CD8-positive, alpha-beta memory T cell (primary cell): ENCODE results near the gene CRTC2. TPM values are rescaled to one million over a fixed set of nuclear protein-coding genes. Genes with fewer than 3 reads are reported as not detected.
"Not testable (repeated sequence)": the region's sequence is repeated elsewhere in the genome, so short reads cannot be mapped to it uniquely, and the experiment has no call there.

Source experiments
- CTCF ChIA-PET: fragments of 350-600 bp; sonication (Branson Sonifier 250); formaldehyde crosslinking; loops from one replicate; lab custom pipeline; 2021; ENCODE audit warnings: antibody characterized with exemption; lab: Charles Lee
- POLR2A ChIA-PET: fragments of 350-600 bp; sonication (Branson Sonifier 250); formaldehyde crosslinking; loops from one replicate; lab custom pipeline; 2021; ENCODE audit warnings: antibody characterized with exemption; lab: Charles Lee
- DNase-seq, 5 donors: peaks; one replicate each; pipeline versions ENCODE4 v3.0.0 to v3.0.0-alpha.2; 2020 to 2022; ENCODE audit warnings: mixed read lengths in 1 of 5
- H3K27ac ChIP-seq: one replicate; pipeline ENCODE4 v1.7.0; 2013; ENCODE audit warnings: low read depth, mild to moderate bottlenecking, low read length, moderate library complexity
- H3K27me3 ChIP-seq: 2 replicates; pipeline ENCODE4 v1.7.0; 2013; ENCODE audit warnings: low read length, mild to moderate bottlenecking; ENCODE audit not compliant: insufficient read depth, poor library complexity, severe bottlenecking
- H3K36me3 ChIP-seq: 2 replicates; pipeline ENCODE4 v1.7.0; 2013; ENCODE audit warnings: mild to moderate bottlenecking, low read length, moderate library complexity; ENCODE audit not compliant: insufficient read depth
- H3K4me1 ChIP-seq: 2 replicates; pipeline ENCODE4 v1.7.0; 2013; ENCODE audit warnings: mild to moderate bottlenecking, low read length, moderate library complexity; ENCODE audit not compliant: insufficient read depth
- H3K4me3 ChIP-seq: 2 replicates; pipeline ENCODE4 v1.7.0; 2013; ENCODE audit warnings: mild to moderate bottlenecking, low read length
- H3K9me3 ChIP-seq: 2 replicates; pipeline ENCODE4 v1.7.0; 2013; ENCODE audit warnings: mild to moderate bottlenecking, low read length
- H3K27ac Mint-ChIP-seq, 8 donors: one replicate each; pipeline ENCODE4 v1.8.0; 2020 to 2021; ENCODE audit warnings: mixed read lengths in 8 of 8, mild to moderate bottlenecking in 6 of 8, inconsistent platforms in 3 of 8, moderate library complexity in 3 of 8
- H3K27me3 Mint-ChIP-seq, 2 donors: one replicate each; pipeline ENCODE4 v1.8.0; 2020 to 2021; ENCODE audit warnings: mixed read lengths in 2 of 2, mild to moderate bottlenecking in 1 of 2, moderate library complexity in 1 of 2
- H3K36me3 Mint-ChIP-seq, 3 donors: one replicate each; pipeline ENCODE4 v1.8.0; 2020 to 2021; ENCODE audit warnings: mixed read lengths in 3 of 3, inconsistent platforms in 1 of 3, mild to moderate bottlenecking in 1 of 3
- H3K4me1 Mint-ChIP-seq, 3 donors: one replicate each; pipeline ENCODE4 v1.8.0; 2020 to 2021; ENCODE audit warnings: mixed read lengths in 3 of 3, inconsistent platforms in 1 of 3, mild to moderate bottlenecking in 1 of 3
- H3K4me3 Mint-ChIP-seq, 7 donors: one replicate each; pipeline ENCODE4 v1.8.0; 2020 to 2021; ENCODE audit warnings: mixed read lengths in 7 of 7, mild to moderate bottlenecking in 6 of 7, moderate library complexity in 4 of 7, inconsistent platforms in 2 of 7
- H3K9me3 Mint-ChIP-seq, 5 donors: one replicate each; pipeline ENCODE4 v1.8.0; 2020 to 2022; ENCODE audit warnings: mixed read lengths in 5 of 5, mild to moderate bottlenecking in 3 of 5, moderate library complexity in 2 of 5, inconsistent platforms in 1 of 5
- polyA plus RNA-seq: library from polyadenylated mRNA; unstranded; fragments of 300-500 nt; fragmentation: Illumina TruSeq; gene quantifications from one replicate; pipeline ENCODE4 v1.2.3, GENCODE V29; 2021
- total RNA-seq, 2 experiments: library from RNA; stranded (reverse); gene quantifications; one replicate each; pipeline ENCODE4 v1.2.3, GENCODE V29; 2021

CRTC2 gene
- total and polyA plus RNA-seq, 3 experiments from 2014 or later, result 38.9 to 63.2 (median 53.9) TPM

DNA sequence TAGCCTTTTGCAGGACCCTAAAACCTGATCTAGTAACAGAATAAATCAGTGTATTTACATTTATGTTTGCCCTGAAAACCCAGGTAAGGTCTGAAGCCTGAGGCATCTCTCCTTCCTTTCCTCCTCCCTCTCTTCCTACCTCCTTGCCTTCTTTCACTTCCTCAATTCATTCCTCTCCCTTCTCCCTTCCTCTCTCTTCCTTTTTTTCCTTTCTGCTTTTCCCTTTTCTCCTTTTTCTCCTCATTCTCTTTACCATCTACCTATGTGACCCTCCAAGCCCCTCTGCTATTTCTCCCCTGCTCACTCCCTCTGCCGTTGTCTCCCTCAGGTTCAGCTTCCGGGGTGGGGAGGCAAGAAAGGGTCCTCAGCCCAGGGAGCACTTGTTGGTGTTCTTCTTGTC, 23.3 kb upstream of the CRTC2 start:
- peaks cover 12% of the 10 kb centered on the region for H3K4me1 ChIP-seq
- H3K36me3 ChIP-seq, H3K4me3 ChIP-seq, H3K27ac Mint-ChIP-seq, DNase-seq, POLR2A ChIA-PET, H3K27ac ChIP-seq, H3K4me3 Mint-ChIP-seq, H3K9me3 Mint-ChIP-seq, H3K27me3 ChIP-seq, H3K9me3 ChIP-seq: not testable (repeated sequence)
- H3K36me3 Mint-ChIP-seq, result peaks cover 0 to 11% (median 0%) of the 10 kb centered on the region in 3 donors
- CTCF ChIA-PET, result interaction anchor here (0.6 kb wide), 1 partner anchor 161 kb away, joined by 3 read pairs; no protein-coding TSS in a partner anchor
- peaks cover 11 to 12% of the 10 kb centered on the region in 2 donors for H3K27me3 Mint-ChIP-seq
- H3K4me1 Mint-ChIP-seq, result peaks cover 19 to 24% (median 20%) of the 10 kb centered on the region in 3 donors

DNA sequence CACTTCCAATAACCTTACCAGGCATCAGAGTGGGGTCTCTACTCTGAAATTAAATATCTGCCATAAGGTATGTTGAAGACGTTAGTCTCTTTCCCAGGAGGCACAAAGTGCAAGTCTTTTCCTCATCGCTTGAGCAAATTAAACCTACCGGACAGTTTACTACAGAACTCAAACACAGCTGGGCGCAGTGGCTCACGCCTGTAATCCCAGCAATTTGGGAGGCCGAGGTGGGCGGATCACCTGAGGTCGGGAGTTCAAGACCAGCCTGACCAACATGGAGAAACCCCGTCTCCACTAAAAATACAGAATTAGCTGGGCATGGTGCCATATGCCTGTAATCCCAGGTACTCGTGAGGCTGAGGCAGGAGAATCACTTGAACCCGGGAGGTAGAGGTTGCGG, 20.7 kb upstream of the CRTC2 start:
- peak overlapping the region in 4 of 8 donors; percentile 81 to 96 (median 86) for H3K27ac Mint-ChIP-seq
- not testable (repeated sequence) for H3K9me3 ChIP-seq, H3K4me3 ChIP-seq, H3K27me3 ChIP-seq, H3K27me3 Mint-ChIP-seq, H3K9me3 Mint-ChIP-seq, DNase-seq
- peak overlapping the region in 6 of 7 donors; percentile 56 to 98 (median 98) for H3K4me3 Mint-ChIP-seq
- H3K27ac ChIP-seq, result peak overlapping the region; percentile 88
- H3K4me1 Mint-ChIP-seq, result peaks cover 28 to 35% (median 28%) of the 10 kb centered on the region in 3 donors
- POLR2A ChIA-PET, result interaction anchor here (3.0 to 5.1 kb wide), 2 partner anchors 12 kb away, joined by 40 to 58 read pairs; partner anchors contain the start of genes CREB3L4 and RPS27
- peaks cover 18% of the 10 kb centered on the region for H3K36me3 ChIP-seq
- peaks cover 18% of the 10 kb centered on the region for H3K4me1 ChIP-seq
- H3K36me3 Mint-ChIP-seq, result peaks cover 0 to 34% (median 6%) of the 10 kb centered on the region in 3 donors
- CTCF ChIA-PET, result interaction anchor here (3.5 to 5.5 kb wide), 3 partner anchors 8 to 33 kb away, joined by 21 to 40 read pairs (median 37); partner anchors contain the start of genes CREB3L4, DENND4B and RAB13

DNA sequence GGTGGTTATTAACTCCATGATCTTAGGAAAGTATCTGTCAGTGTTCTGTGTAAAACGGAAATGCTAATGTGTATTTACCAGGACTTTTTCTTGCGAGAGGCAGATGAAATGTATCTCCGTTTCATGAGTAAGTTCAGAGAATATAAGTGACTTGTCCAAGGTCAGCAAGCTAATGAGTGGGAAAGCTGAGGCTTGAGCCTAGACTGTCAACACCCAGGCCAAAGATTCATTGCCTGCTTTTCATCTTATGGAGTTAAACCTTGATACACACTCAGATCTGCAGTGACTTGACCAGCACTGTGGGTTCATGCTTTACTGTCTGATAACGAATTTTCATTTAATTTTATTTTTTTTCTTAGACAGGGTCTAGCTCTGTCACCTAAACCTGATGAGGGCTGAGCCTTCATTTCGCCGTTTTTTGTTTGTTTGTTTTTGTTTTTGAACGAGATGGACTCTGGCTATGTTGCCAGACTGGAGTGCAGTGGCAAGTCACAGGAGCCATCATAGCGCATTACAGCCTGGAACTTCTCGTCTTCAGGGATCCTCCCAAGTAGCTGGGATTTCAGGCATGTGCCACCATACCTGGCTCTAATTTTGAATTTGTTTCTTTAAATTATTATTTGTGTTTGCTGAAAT, 20.0 kb upstream of the CRTC2 start:
- ChIA-PET CTCF (interaction anchor here (1.3 to 5.5 kb wide), 7 partner anchors 9 to 181 kb away, joined by 4 to 40 read pairs (median 6); partner anchors contain the start of genes CREB3L4, CRTC2, DENND4B and RAB13), POLR2A (interaction anchor here (0.8 to 5.1 kb wide), 8 partner anchors 8 to 307 kb away, joined by 3 to 58 read pairs (median 11); partner anchors contain the start of genes CREB3L4, DENND4B, GATAD2B and RAB13)
- Mint-ChIP-seq H3K27ac (peak overlapping the region; percentile 88 to 100 (median 95)), H3K4me3 (peak overlapping the region; percentile 91 to 99 (median 98)), H3K27me3 (peaks cover 0 to 3% of the 10 kb centered on the region in 2 donors), H3K36me3 (peaks cover 0 to 41% (median 7%) of the 10 kb centered on the region in 3 donors), H3K4me1 (peaks cover 28 to 37% (median 29%) of the 10 kb centered on the region in 3 donors), H3K9me3 (no peaks in the 10 kb centered on the region)
- H3K9me3 ChIP-seq, result no peaks in the 10 kb centered on the region
- H3K27ac ChIP-seq, result peak overlapping the region; percentile 88
- DNase-seq, result no peak
- H3K36me3 ChIP-seq, result peaks cover 25% of the 10 kb centered on the region
- H3K4me3 ChIP-seq, result peak overlapping the region; percentile 93
- peaks cover 18% of the 10 kb centered on the region for H3K4me1 ChIP-seq
- H3K27me3 ChIP-seq, result no peaks in the 10 kb centered on the region

DNA sequence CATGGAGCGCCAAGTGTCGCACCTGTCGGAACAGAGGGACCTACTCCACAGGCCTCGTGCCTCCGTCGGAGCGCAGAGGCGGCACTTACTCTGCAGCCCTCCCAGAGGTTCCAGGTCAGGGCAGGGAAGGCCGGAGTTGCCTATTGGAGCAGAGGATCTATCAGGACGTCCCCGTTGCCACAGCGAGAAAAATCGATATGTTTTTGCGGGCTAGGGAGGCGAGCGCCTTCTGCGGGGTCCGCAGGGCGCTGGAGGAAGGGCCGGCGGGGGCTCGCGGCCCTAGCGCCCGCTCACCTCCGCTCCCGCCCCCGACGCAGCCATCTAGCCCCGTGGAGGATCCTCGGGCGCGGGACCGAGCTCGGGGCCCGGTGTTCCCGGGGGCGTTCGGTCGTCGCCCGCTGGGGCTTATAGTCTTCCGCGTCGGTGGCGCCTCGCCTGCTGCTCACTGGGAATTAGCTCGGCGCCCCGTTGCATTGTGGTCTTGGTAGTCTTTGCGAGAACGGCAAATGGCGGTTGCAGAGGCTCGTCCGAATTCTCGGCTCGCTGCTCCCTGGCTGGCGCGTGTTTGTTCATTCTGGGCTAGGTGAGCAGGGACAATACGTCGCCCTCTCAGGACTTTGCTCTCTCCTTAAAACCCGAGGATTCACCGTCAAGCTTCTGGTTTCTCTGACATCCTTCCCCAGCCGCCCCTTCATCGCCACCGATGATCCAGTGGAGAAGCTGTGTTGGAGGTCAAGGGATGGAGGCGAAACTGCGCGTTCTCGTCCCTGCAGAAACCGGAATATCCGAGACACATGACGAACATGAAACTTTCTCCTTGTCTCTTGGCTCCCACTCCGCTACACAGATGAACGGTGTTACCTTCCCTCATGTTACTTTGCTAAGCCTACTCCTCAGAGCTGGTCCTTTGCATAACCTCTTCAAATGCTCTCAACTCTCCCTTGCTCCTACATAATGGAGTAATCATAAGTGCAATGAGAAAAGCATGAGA, 19.1 kb upstream of the CRTC2 start, which contains the start of gene JTB:
JTB (minus strand) TSS at position 425 of the 991 bp plus-strand sequence; CDS start at position 3, 422 bp downstream.
- Histone ChIP-seq H3K36me3 (peaks cover 26% of the 10 kb centered on the region), H3K9me3 (no peaks in the 10 kb centered on the region), H3K4me1 (peaks cover 18% of the 10 kb centered on the region), H3K4me3 (peak within 1 kb of the TSS; percentile 93), H3K27ac (peak within 1 kb of the TSS; percentile 88), H3K27me3 (no peaks in the 10 kb centered on the region)
- POLR2A ChIA-PET, result interaction anchor here (0.5 to 5.1 kb wide), 16 partner anchors 9 to 1586 kb away, joined by 3 to 58 read pairs (median 4); partner anchors contain the start of genes CREB3L4, CRTC2, DENND4B and GATAD2B
- H3K4me3 Mint-ChIP-seq, result peak within 1 kb of the TSS; percentile 91 to 99 (median 98)
- peaks cover 0 to 50% (median 10%) of the 10 kb centered on the region in 3 donors for H3K36me3 Mint-ChIP-seq
- DNase-seq, result peak; percentile 74 to 90 (median 81)
- CTCF ChIA-PET, result interaction anchor here (1.2 to 5.5 kb wide), 9 partner anchors 9 to 406 kb away, joined by 3 to 40 read pairs (median 6); partner anchors contain the start of genes CREB3L4, CRTC2, DENND4B and RAB13
- peak within 1 kb of the TSS; percentile 88 to 100 (median 96) for H3K27ac Mint-ChIP-seq
- H3K27me3 Mint-ChIP-seq, result peaks cover 0 to 1% of the 10 kb centered on the region in 2 donors
- peaks cover 28 to 39% (median 30%) of the 10 kb centered on the region in 3 donors for H3K4me1 Mint-ChIP-seq
- H3K9me3 Mint-ChIP-seq, result no peaks in the 10 kb centered on the region

DNA sequence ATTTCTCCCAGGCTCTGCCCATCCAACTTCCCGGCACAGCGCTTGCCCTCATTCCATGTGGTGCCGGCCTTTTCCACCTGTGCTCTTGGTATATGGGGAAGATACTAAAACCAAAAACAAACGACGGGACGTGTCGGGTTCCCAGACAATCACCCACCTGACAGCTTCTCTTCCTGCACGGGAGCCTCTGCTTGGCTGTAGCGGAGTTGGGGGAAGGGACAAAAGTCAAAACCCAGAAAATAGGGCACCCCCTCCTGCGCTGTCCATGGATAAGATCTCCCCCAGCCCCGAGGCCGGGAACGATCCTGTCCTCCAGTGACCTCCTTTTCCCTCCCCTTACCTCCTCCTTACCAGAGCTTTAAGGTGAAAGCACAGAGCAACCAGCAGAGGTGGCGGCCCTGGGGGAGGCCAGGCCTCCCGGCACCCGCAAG, 18.4 kb upstream of the CRTC2 start:
- Mint-ChIP-seq H3K27me3 (peaks cover 0 to 1% of the 10 kb centered on the region in 2 donors), H3K4me3 (peak overlapping the region; percentile 91 to 99 (median 98)), H3K4me1 (peaks cover 31 to 46% (median 33%) of the 10 kb centered on the region in 3 donors), H3K9me3 (no peaks in the 10 kb centered on the region), H3K27ac (peak overlapping the region; percentile 88 to 99 (median 96)), H3K36me3 (peaks cover 0 to 51% (median 10%) of the 10 kb centered on the region in 3 donors)
- Histone ChIP-seq H3K27me3 (no peaks in the 10 kb centered on the region), H3K4me3 (peak overlapping the region; percentile 93), H3K27ac (peak overlapping the region; percentile 88), H3K4me1 (peaks cover 18% of the 10 kb centered on the region), H3K36me3 (peaks cover 26% of the 10 kb centered on the region), H3K9me3 (no peaks in the 10 kb centered on the region)
- no peak for DNase-seq
- CTCF ChIA-PET, result interaction anchor here (1.2 to 5.5 kb wide), 8 partner anchors 9 to 405 kb away, joined by 3 to 40 read pairs (median 8); partner anchors contain the start of genes CREB3L4, CRTC2, DENND4B and RAB13
- POLR2A ChIA-PET, result interaction anchor here (1.0 to 5.1 kb wide), 13 partner anchors 10 to 193 kb away, joined by 3 to 58 read pairs (median 5); partner anchors contain the start of genes CREB3L4, CRTC2, DENND4B and GATAD2B

DNA sequence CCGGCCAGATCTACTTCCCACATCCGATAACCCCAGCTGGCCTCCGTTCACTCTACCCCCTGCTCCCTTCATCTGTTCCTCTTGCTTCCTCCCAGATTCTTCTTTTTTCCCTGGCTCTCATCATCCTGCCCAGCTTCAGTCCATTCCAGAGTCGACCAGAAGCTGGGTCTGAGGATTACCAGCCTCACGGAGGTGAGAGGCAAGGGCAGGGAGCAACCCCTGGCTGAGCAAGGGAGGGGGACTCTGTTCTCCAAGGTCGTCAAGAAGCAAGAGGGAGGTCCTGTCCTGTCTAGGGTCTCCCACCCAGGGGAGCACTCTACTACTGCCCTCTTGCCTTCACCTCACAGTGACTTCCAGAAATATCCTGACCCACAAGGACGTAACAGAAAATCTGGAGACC, 15.1 kb upstream of the CRTC2 start:
- H3K27me3 Mint-ChIP-seq, result no peaks in the 10 kb centered on the region
- POLR2A ChIA-PET, result interaction anchor here (0.6 to 1.7 kb wide), 3 partner anchors 10 to 178 kb away, joined by 3 to 4 read pairs (median 3); partner anchors contain the start of genes DENND4B and SLC39A1
- H3K36me3 Mint-ChIP-seq, result peaks cover 0 to 51% (median 10%) of the 10 kb centered on the region in 3 donors
- peaks cover 28 to 52% (median 31%) of the 10 kb centered on the region in 3 donors for H3K4me1 Mint-ChIP-seq
- H3K4me1 ChIP-seq, result peaks cover 17% of the 10 kb centered on the region
- H3K27ac ChIP-seq, result no peak overlapping the region
- no peak overlapping the region for H3K4me3 ChIP-seq
- H3K27me3 ChIP-seq, result no peaks in the 10 kb centered on the region
- peak overlapping the region in 5 of 8 donors; percentile 11 to 91 (median 47) for H3K27ac Mint-ChIP-seq
- DNase-seq, result no peak
- H3K4me3 Mint-ChIP-seq, result peak overlapping the region in 1 of 7 donors; percentile 84
- H3K9me3 ChIP-seq, result no peaks in the 10 kb centered on the region
- no peaks in the 10 kb centered on the region for H3K9me3 Mint-ChIP-seq
- H3K36me3 ChIP-seq, result peaks cover 26% of the 10 kb centered on the region
- CTCF ChIA-PET, result interaction anchor here (0.6 to 1.8 kb wide), 3 partner anchors 11 to 1350 kb away, joined by 3 to 6 read pairs (median 3); partner anchors contain the start of gene SLC39A1
